HCT116 (cell line): Measurements from ENCODE around the gene KLHDC4. TPM values are rescaled to one million over a fixed set of nuclear protein-coding genes. Genes with fewer than 3 reads are reported as not detected.

Source experiments
- ATAC-seq: fragments of 200-7000 bp; cut with Tn5 transposase; 2 replicates; pipeline ENCODE4 v1.9.1; 2020; ENCODE audit warnings: mild to moderate bottlenecking, moderate library complexity
- BruUV-seq: library from RNA; stranded (reverse); fragments of 400-500 nt; replicated peaks from 2 replicates; lab custom pipeline; 2021; lab: Mats Ljungman, UMichigan
- CTCF ChIA-PET: fragments of 300-600 bp; sonication (Branson Sonifier 250); formaldehyde crosslinking; loops from one replicate; lab custom pipeline; 2021; ENCODE audit warnings: antibody characterized with exemption; lab: Charles Lee
- POLR2A ChIA-PET: fragments of 300-600, 350-600 bp; sonication (Branson Sonifier 250); formaldehyde crosslinking; loops from one replicate; lab custom pipeline; 2021; ENCODE audit warnings: antibody characterized with exemption; lab: Charles Lee
- RAD21 ChIA-PET, 2 experiments: fragments of 300-600 bp; sonication (Branson Sonifier 250); formaldehyde crosslinking; loops; one replicate each; lab custom pipeline; 2023; ENCODE audit warnings: low total read pairs in 2 of 2; ENCODE audit not compliant: uncharacterized antibody in 2 of 2, unreplicated experiment in 2 of 2, low non-redundant PET in 1 of 2; lab: Charles Lee
- DNase-seq: peaks from one replicate; pipeline ENCODE4 v3.0.0-alpha.2; 2010; ENCODE audit warnings: low read depth, low spot score
- H2AFZ ChIP-seq: fragments of 200-600 bp; shearing (Covaris generic), sonication (generic); 2 replicates; pipeline ENCODE4 v1.6.1; 2017; ENCODE audit warnings: low read depth, mixed run types, mixed read lengths, antibody characterized with exemption, low read length; ENCODE audit not compliant: poor library complexity, severe bottlenecking
- H3K27ac ChIP-seq: 2 replicates; pipeline ENCODE4 v1.5.1; 2012; ENCODE audit warnings: low read depth, low read length
- H3K27me3 ChIP-seq: fragments of 200-600 bp; sonication (generic); 2 replicates; pipeline ENCODE4 v1.6.1; 2016; ENCODE audit warnings: mixed run types, low read length, mixed read lengths; ENCODE audit not compliant: insufficient read depth
- H3K36me3 ChIP-seq, 2 experiments: fragments of 200-500 bp in 1 of 2; fragments of 200-600 bp in 1 of 2; sonication (Bioruptor generic) in 1 of 2; sonication (generic) in 1 of 2; 2 replicates each; pipeline versions ENCODE4 v1.5.1 to v1.6.1; 2014 to 2016; ENCODE audit warnings: low read length in 2 of 2, inconsistent platforms in 1 of 2, mixed read lengths in 1 of 2, mixed run types in 1 of 2; ENCODE audit not compliant: insufficient read depth in 2 of 2, control insufficient read depth in 1 of 2
- H3K4me1 ChIP-seq, 2 experiments: fragments of 200-600 bp in 1 of 2; sonication (generic) in 1 of 2; 2 replicates each; pipeline versions ENCODE4 v1.5.1 to v1.6.1; 2012 to 2017; ENCODE audit warnings: low read length in 2 of 2, inconsistent platforms in 1 of 2, mild to moderate bottlenecking in 1 of 2, mixed read lengths in 1 of 2, mixed run types in 1 of 2, moderate library complexity in 1 of 2; ENCODE audit not compliant: insufficient read depth in 2 of 2, control insufficient read depth in 1 of 2
- H3K4me2 ChIP-seq: fragments of 200-600 bp; sonication (generic); 2 replicates; pipeline ENCODE4 v1.6.1; 2017; ENCODE audit warnings: mixed run types, low read length, mixed read lengths
- H3K4me3 ChIP-seq, 2 experiments: fragments of 200-600 bp in 1 of 2; sonication (generic) in 1 of 2; replicated peaks in 1 of 2; 2 replicates each; pipeline ENCODE4 v1.5.1; 2011 to 2016; ENCODE audit warnings: low read length in 2 of 2, control low read depth in 1 of 2, low read depth in 1 of 2, mild to moderate bottlenecking in 1 of 2, mixed read lengths in 1 of 2, mixed run types in 1 of 2
- H3K79me2 ChIP-seq: fragments of 200-600 bp; sonication (generic); 2 replicates; pipeline ENCODE4 v1.6.1; 2017; ENCODE audit warnings: mild to moderate bottlenecking, mixed run types, low read length, moderate library complexity, mixed read lengths; ENCODE audit not compliant: insufficient read depth
- H3K9ac ChIP-seq: fragments of 200-600 bp; sonication (generic); 2 replicates; pipeline ENCODE4 v1.6.1; 2016; ENCODE audit warnings: low read length, mixed read lengths
- H3K9me2 ChIP-seq: fragments of 200-600 bp; sonication (generic), shearing (Covaris generic); 2 replicates; pipeline ENCODE4 v1.6.1; 2017; ENCODE audit warnings: mixed run types, mild to moderate bottlenecking, moderate library complexity; ENCODE audit not compliant: insufficient read depth
- H3K9me3 ChIP-seq, 2 experiments: fragments of 200-500 bp in 1 of 2; fragments of 200-600 bp in 1 of 2; sonication (Bioruptor generic) in 1 of 2; sonication (generic) in 1 of 2; 2 replicates each; pipeline ENCODE4 v1.6.1; 2014 to 2017; ENCODE audit warnings: low read length in 2 of 2, mixed read lengths in 2 of 2, inconsistent platforms in 1 of 2, low read depth in 1 of 2, mild to moderate bottlenecking in 1 of 2, mixed run types in 1 of 2, moderate library complexity in 1 of 2; ENCODE audit not compliant: control insufficient read depth in 1 of 2, insufficient read depth in 1 of 2
- H4K20me1 ChIP-seq: fragments of 200-600 bp; sonication (generic), shearing (Covaris generic); 2 replicates; pipeline ENCODE4 v1.6.1; 2017; ENCODE audit warnings: mixed run types, mild to moderate bottlenecking, moderate library complexity; ENCODE audit not compliant: insufficient read depth
- CBX3 ChIP-seq: IDR thresholded peaks from 2 replicates; pipeline ENCODE4 v1.6.1; 2012; ENCODE audit warnings: low read depth
- CEBPB ChIP-seq: IDR thresholded peaks from 2 replicates; pipeline ENCODE4 v1.6.1; 2012; ENCODE audit warnings: low read depth
- POLR2AphosphoS5 ChIP-seq: IDR thresholded peaks from 2 replicates; pipeline ENCODE4 v1.6.1; 2011; ENCODE audit warnings: mild to moderate bottlenecking, low read depth, low read length, moderate library complexity
- RAD21 ChIP-seq: IDR thresholded peaks from 2 replicates; pipeline ENCODE4 v1.6.1; 2012; ENCODE audit warnings: low read depth, mild to moderate bottlenecking
- SIN3A ChIP-seq: IDR thresholded peaks from 2 replicates; pipeline ENCODE4 v1.6.1; 2012; ENCODE audit warnings: low read depth
- SP1 ChIP-seq: IDR thresholded peaks from 2 replicates; pipeline ENCODE4 v1.6.1; 2012; ENCODE audit warnings: low read depth
- SRF ChIP-seq: IDR thresholded peaks from 2 replicates; pipeline ENCODE4 v1.6.1; 2012; ENCODE audit warnings: low read depth
- TCF7L2 ChIP-seq: IDR thresholded peaks from 2 replicates; pipeline ENCODE4 v1.7.0; 2011; ENCODE audit warnings: borderline replicate concordance, inconsistent platforms; ENCODE audit not compliant: insufficient read depth, insufficient read length; ENCODE audit errors: extremely low read depth
- YY1 ChIP-seq: IDR thresholded peaks from 2 replicates; pipeline ENCODE4 v1.6.1; 2011; ENCODE audit warnings: low read length, low read depth, moderate library complexity, mild to moderate bottlenecking; ENCODE audit not compliant: insufficient replicate concordance; ENCODE audit errors: extremely low read depth
- ZFX ChIP-seq: fragments of 450-650 bp; IDR thresholded peaks from 2 replicates; pipeline ENCODE4 v1.6.1; 2017
- ZNF274 ChIP-seq: fragments of 200-500 bp; sonication (Bioruptor generic); IDR thresholded peaks from 2 replicates; pipeline ENCODE4 v1.6.1; 2014; ENCODE audit warnings: mild to moderate bottlenecking, low read depth, low read length, inconsistent platforms
- intact Hi-C: fragments of 100-400 bp; cut with micrococcal nuclease; formaldehyde crosslinking; loops from 2 replicates; pipeline ENCODE4 v1.10.0; 2022
- total RNA-seq: library from RNA; stranded (reverse); gene quantifications from one replicate; pipeline ENCODE4 v1.2.1, GENCODE V29; 2021; ENCODE audit not compliant: unreplicated experiment
- TF ChIP-seq, protein P1 (sequence below): IDR thresholded peaks from 2 replicates; pipeline ENCODE4 v1.6.1; 2011; ENCODE audit warnings: mild to moderate bottlenecking, low read length, moderate library complexity; ENCODE audit not compliant: insufficient replicate concordance; ENCODE audit errors: extremely low read depth
- TF ChIP-seq, protein P2 (sequence below), 3 experiments: fragments of 200-600 bp in 1 of 3; sonication (generic) in 1 of 3; IDR thresholded peaks in 2 of 3; conservative IDR thresholded peaks in 1 of 3; 2 replicates each; pipeline ENCODE4 v1.5.1; 2012 to 2017; ENCODE audit warnings: low read depth in 2 of 3, low read length in 2 of 3, antibody characterized with exemption in 1 of 3, borderline replicate concordance in 1 of 3, control low read depth in 1 of 3, mild to moderate bottlenecking in 1 of 3, mixed read lengths in 1 of 3, mixed run types in 1 of 3, moderate library complexity in 1 of 3; ENCODE audit not compliant: insufficient read depth in 1 of 3

Gene KLHDC4
- total RNA-seq, 1 experiment from 2014 or later = 107 TPM

GRCh38 chr16:87688876-87689815 lies 76.6 kb downstream of the KLHDC4 start:
- intact Hi-C loops = no loop called here
- H3K4me2 ChIP-seq = no peak overlapping the region
- H3K9me3 ChIP-seq = no peaks in the 10 kb centered on the region
- H3K4me3 ChIP-seq = no peak overlapping the region
- H3K79me2 ChIP-seq = no peaks in the 10 kb centered on the region
- no peak for DNase-seq
- no peak overlapping the region for H3K9ac ChIP-seq
- CTCF ChIA-PET = no interaction called here
- TF ChIP-seq SIN3A (no peak), SP1 (no peak), SRF (no peak), ZNF274 (no peak), TCF7L2 (no peak), CEBPB (no peak), ZFX (no peak), CBX3 (no peak), RAD21 (no peak), POLR2AphosphoS5 (no peak), YY1 (no peak)
- TF ChIP-seq, protein P1, sequence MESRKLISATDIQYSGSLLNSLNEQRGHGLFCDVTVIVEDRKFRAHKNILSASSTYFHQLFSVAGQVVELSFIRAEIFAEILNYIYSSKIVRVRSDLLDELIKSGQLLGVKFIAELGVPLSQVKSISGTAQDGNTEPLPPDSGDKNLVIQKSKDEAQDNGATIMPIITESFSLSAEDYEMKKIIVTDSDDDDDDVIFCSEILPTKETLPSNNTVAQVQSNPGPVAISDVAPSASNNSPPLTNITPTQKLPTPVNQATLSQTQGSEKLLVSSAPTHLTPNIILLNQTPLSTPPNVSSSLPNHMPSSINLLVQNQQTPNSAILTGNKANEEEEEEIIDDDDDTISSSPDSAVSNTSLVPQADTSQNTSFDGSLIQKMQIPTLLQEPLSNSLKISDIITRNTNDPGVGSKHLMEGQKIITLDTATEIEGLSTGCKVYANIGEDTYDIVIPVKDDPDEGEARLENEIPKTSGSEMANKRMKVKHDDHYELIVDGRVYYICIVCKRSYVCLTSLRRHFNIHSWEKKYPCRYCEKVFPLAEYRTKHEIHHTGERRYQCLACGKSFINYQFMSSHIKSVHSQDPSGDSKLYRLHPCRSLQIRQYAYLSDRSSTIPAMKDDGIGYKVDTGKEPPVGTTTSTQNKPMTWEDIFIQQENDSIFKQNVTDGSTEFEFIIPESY = no peak
- TF ChIP-seq, protein P2, sequence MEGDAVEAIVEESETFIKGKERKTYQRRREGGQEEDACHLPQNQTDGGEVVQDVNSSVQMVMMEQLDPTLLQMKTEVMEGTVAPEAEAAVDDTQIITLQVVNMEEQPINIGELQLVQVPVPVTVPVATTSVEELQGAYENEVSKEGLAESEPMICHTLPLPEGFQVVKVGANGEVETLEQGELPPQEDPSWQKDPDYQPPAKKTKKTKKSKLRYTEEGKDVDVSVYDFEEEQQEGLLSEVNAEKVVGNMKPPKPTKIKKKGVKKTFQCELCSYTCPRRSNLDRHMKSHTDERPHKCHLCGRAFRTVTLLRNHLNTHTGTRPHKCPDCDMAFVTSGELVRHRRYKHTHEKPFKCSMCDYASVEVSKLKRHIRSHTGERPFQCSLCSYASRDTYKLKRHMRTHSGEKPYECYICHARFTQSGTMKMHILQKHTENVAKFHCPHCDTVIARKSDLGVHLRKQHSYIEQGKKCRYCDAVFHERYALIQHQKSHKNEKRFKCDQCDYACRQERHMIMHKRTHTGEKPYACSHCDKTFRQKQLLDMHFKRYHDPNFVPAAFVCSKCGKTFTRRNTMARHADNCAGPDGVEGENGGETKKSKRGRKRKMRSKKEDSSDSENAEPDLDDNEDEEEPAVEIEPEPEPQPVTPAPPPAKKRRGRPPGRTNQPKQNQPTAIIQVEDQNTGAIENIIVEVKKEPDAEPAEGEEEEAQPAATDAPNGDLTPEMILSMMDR (IDR thresholded peaks at IDR 0.05 in 2 of 3, conservative IDR thresholded peaks at IDR 0.05 in 1 of 3; ENCODE audit: borderline replicate concordance in 1 of 3, insufficient read depth in 1 of 3, low read depth in 2 of 3, low read length in 2 of 3) = no peak
- TF ChIP-seq, all 23 proteins: peak for 0
- Histone ChIP-seq H3K9me2 (no peaks in the 10 kb centered on the region), H3K27me3 (peaks cover 4% of the 10 kb centered on the region; the same call in 1 of the 2 replicates), H4K20me1 (no peaks in the 10 kb centered on the region), H3K27ac (no peak overlapping the region), H3K4me1 (no peaks in the 10 kb centered on the region), H2AFZ (no peak overlapping the region), H3K36me3 (no peaks in the 10 kb centered on the region)
- ChIA-PET RAD21 (no interaction called here), POLR2A (no interaction called here)
- no TSS peak for BruUV-seq
- ATAC-seq = no peak
